ENCODE results near the gene MICAL3.

Gene MICAL3

DNA sequence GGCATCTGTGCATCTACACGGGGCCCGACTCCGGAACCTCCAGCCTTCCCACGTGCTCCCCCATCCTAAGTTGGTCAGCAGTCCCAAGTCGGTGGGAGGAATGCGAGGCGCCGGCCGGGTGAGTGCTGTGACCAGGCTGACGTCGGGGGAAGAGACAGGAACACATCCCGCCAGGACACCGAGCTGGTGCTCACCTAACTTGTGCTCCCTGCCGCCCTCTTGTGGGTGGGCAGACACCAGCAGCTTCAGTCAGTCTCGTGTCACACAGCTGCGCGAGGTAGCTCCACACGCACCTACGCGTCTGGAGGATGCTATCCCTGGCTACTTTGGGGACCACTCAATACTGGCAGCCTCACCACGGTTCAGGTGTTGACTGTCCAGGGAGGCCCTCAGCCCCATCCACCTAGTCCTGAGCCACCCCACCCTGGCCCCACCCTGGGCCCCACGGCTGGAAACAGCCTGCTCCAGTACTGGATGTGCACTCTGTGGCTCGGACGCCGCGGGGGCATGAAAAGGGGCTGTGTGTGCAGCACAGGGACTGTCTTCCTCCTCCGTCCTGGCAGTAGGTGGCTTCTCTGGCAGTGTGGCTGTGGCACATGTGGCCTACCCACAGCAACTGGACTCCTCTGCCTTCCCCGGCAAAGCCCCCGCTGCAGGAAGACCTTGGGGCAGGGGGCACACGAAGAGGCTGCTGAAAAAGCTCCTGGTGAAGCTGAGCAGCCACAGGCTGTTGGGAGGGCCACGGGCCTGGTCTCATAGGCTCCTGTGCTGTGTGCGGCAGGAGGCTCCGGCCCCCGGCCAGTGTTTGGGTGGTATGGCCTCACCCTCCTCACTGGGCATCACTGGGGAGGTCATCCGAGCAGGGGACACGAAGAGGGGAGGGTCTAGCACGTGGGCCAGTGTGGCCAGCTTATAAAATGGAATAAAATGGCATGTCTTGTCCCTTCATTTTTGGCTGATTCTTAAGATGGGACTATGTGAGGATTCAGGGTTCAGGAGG is 238.9 kb downstream of the MICAL3 start:
- peak; percentile 78 for DNase-seq

DNA sequence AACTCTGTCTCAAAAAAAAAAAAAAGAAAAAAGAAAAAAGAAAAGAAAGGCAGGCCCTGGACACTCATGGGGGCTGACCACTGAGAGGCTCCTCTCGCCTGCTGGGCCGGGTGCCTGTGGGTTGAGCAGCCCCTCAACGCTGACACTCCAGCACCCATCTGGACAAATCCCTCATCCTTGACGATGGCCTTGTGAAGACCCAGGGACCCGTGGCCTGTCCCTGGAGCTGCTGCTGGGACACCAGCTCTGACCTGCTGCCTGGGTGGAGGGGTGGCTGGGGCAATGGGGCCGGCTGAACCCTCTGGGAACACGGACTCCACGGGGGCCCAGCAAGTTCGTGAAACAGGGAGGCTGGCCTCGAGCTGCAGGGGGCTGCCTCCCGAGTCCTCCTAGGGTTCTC is 239.6 kb downstream of the MICAL3 start:
- DNase-seq = no peak

DNA sequence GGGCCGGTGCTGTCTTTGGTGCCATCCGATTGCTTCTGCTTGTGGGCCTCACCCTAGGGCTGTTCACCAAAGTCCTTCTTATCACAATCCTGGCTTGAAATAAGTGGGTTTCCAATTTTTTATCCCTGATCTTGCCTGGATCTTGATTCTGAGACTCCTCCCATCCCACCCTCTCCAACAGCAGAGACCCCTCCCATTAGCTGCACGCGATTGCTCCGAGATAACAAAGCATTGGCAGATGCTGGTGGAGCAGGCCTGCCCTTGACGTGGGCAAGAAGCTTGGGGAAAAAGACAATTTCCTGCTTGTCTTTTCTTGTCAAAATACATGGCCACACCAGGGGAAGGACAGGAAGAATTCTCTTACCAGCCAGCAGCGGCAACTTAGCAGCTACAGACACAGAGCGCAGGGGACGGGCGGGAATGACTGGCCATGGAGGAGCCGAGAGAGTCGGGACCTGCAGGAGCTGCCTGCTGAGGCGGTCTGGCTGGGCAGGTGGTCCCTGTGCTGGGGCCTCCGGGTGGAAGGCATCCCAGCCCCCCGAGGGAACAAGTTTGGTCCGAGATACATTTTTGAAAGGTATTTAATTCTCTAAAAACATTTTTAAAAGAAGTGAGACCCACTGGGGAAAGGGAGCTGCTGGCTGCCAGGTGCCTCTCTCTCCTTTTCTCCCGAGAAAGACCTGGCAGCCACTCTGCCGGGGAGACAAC is 240.4 kb downstream of the MICAL3 start:
- no peak for DNase-seq

DNA sequence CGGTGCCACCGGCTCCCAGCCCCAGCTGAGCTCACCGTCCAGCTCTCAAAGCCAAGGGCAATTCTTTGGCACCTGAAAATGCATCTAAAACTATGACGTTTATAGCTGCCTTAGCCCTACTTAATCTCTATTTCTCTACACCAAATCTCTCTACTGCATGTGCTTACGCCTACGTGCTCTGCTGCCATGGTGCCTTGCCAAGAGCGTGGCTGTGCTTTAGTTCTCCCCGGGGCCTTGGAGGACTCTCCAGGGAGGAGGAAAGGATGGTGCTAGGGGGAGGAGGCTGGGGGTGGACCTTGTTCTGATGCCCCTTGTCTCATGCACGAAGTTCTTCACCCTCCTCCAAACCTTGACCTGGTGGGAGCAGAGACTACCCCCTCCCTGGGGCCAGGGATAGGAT is 241.0 kb downstream of the MICAL3 start:
- DNase-seq = no peak

DNA sequence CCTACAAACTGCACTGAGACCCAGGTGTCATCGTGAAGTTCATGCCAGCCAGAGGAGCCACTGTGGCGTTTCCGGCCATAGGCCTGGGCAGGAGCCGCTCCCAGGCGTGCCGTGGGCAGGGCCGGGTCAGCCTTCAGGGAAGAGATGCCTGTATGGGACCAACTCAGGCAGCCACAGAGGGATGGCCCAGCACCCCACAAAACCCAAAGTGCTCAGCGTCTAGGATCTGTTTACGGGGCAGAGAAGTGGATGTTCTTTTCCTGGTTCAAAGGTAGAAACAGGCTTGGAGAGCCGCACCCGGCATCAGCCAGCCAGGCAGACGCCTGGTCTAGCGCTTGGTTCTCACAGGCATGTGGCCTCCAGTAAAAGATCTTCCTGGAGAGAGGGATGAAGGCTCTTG is 241.7 kb downstream of the MICAL3 start:
- no peak for DNase-seq

DNA sequence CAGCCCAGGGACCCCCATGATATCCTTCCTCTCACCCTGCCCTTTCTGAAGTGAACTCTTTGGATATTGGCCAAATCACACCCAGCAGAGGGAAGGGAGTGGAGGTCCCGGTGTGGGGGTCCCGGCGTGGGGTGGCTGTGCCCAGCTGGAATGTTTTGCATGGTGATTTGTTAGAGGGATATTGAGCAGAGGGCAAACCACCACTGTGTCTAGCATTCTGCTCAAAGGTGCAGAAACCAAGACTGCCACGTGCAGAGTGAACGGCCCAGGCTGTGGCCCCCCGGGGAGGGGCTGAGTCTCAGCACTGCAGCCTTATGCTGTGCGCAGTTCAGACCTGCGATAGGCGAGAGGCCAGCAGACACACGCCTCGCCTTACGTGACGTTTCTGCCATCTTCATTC is 242.2 kb downstream of the MICAL3 start:
- no peak for DNase-seq

DNA sequence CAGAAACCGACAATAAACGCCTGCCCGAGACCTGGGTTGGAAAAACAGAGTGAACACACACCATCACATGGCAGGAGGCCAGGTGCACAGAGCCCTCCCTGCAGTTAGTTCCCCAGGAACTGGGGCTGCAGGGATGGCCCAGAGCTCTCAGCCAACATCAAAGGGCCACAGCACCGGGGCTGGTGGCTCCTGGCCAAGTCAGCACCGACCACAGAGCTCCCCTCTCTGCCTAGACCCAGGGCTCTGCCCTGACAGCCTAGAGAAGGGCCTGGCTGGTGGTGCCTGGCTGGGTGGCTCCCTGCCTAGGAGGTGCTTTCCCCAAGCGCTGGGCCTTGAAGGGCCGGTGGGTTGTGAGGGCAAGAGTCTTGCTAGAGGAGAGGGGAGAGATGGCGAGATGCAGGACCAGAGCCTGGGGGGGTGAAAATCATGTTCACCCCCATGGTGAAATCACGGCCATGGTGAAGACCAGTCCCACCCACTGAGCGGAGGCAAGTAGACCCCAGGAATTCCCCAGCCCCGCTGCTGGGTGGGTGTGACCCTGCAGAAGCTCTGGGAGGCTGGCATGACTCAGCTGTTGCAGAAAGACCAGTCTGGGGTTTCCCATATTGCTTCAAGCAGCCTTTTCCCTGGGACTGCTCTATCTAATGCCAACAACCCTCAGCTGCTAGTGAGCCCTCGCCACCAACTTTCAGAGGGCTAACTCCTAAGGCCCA is 242.9 kb downstream of the MICAL3 start:
- peak; percentile 29 for DNase-seq

DNA sequence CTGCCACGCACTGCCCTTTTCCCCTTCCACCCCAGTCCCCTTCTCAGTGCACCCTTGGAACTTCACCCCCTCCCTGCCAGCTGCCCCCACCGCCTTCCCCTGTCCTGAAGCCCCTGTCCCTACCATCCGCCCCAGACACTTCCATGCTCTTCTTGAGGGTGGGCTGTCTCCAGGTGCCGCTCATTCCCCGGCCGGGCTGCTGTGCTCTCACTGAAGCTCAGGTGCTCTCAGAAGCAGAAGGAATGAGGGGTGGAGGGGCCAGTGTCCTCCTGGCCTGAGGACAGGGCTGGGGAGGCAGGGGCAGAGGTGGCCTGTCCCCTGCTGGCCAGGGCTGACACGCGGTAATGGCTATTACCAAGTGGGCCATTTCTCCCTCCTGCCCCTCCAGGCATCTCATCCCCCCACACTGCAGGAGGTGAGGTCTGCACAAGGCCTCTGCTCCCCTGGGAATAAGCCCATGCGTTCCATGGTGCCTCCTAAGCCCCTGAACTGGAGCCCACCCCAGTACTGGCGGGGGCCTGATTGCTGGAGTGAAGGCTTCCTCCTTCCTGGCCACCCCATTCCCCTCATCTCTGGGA is 243.5 kb downstream of the MICAL3 start:
- no peak for DNase-seq

DNA sequence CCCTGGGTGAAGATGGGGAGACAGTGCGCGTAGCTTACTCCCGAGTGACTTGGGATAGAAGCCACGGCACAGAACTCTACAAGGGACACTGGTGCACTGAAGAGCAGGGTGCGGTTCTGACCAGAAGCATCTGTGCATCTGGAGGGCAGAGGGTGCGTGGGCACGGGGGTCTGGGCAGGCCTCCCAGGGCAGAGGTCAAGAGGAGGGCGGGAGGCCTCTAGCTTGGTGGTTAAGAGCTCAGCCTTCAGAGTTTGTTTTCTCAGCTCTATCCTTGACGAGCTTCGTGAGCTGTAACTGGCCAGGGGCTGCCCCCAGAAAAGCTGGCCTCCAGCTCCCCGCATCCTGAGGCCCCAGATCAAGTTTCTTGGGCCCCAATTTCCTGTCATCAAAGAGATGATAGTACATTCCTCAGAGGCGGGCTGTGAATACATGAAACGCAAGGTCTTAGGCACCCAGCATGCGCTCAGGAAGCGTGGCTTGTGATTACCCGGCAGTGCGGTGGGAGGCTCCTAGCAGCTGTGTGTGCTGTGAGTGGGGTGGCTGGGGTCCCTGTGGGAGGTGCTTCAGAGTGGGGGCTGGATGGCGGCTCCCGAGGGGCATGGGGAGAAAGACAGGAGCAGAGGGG is 244.1 kb downstream of the MICAL3 start:
- no peak for DNase-seq

DNA sequence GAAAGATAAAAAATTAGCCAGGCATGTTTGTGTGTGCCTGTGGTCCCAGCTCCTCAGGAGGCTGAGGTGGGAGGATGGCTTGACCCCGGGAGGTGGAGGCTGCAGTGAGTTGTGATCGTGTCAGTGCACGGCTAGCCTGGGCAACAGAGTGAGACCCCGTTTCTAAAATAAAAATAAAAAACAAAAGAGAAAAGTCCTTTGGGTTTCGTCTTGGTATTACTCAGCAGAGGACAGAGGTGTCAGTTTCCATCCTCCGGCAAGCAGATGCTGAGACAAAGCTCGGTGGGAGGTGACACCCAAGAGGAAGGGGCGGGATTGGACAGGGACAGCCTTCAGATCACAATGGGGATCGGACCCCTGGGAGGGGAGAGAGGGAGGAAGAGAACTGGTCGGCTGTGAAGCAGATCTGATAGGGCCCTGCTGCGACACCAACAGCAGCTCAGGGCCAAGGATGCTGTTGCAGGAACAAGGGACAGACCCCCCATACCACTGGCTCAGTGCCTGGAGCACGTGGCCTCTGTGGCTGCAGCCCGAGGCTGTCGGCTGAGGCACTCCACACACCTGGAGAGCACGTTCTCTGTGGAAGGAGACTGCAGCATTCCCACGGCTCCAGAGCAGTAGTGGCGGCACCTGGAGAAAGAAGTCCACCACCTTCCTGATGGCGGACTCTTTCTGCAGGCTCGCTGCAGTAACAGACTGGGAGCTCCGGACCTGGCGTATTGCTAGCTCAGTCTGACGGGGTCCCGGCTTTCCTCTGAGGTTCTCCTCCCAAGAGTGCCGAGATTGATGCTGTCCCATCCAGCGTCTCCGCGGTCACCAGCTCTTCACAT is 244.9 kb downstream of the MICAL3 start:
- DNase-seq = no peak

DNA sequence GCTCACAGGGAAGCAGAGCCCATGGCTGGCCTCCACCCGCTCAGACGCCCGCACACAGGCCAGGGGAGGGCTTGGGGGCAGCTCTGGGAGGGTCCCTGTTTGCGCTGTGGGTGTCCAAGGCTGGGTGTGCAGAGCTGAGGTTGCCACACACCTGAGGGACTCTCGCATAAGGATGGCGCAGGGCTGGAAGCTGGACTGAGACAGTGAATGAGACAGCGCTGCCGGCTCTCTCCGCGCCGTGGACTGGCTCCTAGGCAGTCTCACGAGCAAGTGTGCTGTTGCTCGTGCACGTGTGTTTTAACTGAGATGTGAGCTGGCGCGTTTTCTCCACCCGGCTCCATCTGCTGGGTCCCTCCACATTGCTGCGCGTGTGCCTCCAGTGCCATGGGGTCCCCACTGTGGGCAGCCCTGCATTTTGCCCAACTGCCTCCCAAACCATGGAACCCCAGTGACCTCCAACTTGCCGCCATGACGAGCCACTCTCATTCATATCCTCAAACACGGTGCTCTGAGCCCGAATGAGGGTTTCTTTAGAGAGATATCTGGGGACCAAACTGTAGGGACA is 245.9 kb downstream of the MICAL3 start:
- no peak for DNase-seq

DNA sequence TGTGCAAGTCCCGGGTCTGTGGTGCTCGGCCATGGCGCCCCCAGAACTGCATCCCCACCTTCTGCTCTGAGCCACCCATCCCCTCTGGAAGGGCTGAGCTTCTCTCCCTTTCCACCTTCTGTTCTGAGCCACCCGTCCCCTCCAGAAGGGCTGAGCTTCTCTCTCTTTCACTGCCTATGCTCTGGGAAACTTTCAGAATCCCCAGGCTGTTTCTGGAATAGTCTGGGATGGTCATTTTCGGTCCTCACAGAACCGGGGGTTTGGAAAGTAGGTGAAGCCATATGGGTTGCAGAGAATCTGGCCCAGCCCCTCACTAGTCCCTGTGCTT is 246.7 kb downstream of the MICAL3 start:
- no peak for DNase-seq

DNA sequence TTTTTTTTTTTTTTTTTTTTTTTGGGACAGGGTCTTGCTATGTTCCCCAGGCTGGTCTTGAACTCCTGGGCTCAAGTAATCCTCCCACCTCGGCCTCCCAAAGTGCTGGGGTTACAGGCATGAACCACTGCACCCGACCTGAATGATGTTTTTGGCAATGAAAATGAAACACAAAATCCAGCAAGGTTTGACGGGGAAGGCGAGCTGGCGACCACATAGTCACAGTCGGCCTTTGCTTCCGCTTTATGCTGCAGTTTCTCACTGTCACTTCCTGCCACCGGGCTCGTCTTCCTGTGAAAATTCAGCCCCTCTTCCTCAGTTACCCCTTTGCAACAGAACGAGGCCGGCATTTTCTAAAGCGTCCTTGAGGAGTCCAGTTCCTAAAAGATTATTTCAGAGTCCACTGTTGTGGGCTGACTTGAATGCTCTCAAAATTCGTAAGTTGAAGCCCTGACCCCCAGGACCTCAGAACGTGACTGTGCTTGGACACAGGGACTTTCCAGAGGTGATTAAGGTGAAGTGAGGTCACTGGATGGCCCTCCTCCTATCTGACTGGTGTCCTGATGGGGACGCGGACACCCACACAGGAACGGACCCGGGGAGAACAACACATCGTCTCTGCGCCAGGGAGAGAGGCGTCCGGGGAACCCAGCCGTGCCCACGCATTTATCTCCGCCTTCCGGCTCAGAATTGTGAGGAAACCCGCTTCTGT is 247.2 kb downstream of the MICAL3 start:
- DNase-seq = peak; percentile 64

DNA sequence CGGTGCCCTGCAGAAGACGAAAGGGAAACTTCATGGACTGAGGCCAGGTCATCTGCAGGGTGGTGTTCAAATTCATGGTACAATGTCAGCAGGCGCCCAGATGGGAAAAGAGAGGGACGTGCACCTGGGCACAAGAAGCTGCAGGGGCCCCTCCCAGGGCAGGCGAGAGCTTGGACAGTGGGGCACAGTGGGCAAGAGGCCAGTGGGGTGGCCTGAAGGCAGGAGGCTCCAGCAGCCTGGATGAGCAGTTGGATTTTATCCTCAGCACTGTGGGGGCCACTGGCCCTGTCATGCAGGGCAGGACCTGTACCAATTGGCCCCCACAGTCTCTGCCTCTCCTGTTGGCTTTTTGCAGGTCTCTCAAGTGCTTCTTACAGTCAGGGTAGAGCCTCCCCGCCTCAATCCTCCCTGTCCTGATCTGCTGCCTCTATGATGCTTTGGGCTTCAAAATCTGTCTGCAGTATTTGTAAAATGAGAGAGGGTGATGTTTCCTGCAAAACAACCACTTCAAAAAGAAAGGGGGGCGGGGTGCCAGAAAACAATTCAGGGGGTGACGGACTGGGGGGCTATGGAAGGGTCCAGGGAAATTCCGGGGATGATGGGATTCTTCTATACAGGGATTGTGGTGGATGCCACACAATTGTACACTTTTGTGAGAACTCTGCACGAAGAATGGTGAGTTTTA is 248.4 kb downstream of the MICAL3 start:
- no peak for DNase-seq

DNA sequence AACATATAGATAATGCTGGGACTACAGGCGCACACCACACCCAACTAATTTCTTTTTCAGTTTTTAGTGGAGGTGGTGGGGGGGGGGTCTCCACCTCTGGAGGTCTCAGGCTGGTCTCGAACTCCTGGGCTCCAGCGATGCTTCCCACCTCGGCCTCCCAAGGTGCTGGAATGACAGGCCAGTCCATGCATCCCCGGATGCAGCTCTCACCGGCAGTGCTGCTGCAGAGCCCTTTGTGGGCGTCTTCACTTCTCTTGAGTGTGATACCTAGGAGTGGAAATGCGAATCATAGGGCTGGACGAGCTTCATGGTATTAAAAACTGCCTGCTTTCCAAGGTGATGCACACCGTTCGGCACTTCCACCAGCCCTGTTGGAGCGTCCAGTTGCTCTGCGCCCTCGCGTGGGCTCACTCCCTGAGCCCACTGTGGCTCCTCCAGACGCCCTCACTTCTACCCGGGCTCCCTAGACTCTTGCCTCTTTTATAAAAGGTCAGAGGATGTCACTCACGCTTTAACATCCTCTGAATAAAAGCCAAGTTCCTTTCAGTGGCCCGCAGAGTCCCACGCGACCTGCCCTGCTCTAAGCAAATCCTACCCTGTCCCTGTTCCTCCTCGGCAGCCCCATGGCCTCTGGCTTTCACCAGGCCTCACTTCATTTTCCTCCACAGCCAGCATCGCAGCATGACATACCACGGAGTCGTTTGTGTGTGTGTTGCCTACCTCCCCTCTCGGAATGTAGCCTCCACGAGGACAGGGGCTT is 249.3 kb downstream of the MICAL3 start:
- DNase-seq = no peak

DNA sequence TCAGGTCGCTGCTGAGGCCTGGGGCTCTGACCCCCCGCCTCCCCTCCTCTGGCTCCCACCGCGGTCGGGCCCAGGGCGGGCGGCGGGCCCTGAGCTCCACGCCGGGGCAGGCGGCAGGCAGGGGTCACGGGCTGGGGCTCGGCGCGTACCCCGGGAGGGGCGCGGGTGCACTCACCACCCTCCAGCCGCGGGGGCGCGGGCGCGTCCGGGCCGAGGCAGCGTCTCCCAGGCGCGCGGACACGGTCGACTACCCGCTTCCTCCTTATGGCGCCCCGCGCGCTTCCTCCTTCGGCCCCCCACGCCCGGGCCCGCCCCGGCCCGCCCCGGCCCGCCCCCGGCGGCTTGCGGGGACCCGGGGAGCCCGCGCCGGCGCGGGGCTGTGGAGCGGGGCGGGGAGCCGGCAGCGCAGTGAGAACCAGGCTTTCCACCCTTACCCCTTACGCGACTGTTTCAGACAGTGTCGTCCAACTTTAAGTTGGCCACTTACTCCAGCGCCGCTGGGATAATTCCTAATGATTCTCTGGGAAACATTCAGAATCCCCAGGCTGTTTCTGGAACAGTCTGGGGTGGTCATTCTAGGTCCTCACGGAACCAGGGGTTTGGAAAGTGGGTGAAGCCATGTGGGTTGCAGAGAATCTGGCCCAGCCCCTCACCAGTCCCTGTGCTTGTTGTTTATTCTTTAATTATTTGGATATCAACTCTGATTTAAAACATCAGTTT is 250.0 kb downstream of the MICAL3 start, which contains the start of gene BID:
TSS of gene BID (minus strand) at position 264 of the 720 bp plus-strand sequence. CDS start 24,353 bp downstream, outside the sequence.
- DNase-seq = peak; percentile 25

DNA sequence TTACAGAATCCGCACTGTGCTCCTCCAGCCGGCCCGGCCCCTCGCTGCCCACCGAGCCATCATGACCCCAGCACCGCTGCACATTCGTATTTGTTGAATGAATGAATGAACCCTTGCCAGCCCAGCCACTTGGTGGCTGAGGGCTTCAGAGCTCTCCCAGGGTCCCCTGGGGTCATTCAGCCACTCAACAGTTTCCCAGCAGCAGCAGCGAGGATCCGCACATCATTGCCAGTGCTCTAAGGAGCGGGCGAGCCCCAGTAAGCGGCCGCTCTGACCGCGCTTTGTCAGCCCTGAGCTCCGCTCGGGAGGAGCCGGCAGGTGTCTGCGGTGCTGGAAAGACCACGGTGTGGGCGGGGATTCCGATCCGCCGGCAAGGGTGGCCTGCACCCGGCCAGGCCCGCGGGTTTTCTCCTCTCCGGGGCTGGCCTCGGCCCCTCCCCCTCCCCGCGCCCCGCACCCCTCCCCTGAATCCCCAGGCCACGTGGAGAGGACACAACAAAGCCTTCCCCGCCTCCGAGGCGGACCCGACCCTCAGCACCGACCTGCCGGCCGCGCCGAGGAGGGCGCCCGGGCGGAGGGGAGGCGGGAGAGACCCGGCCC is 250.7 kb downstream of the MICAL3 start:
- peak; percentile 62 for DNase-seq

All from activated CD4-positive, alpha-beta T cell treated with anti-CD3 and anti-CD28 coated beads, Interleukin-2, amount 50 U/mL, for 1 hour (primary cell).